WERI-Rb-1 (cell line): ENCODE results near the gene COL20A1.

Experiments used
- DNase-seq: peaks from one replicate; pipeline ENCODE4 v3.0.0-alpha.2; 2020
- H3K27ac ChIP-seq: fragments of 250-450 bp; sonication (Bioruptor Pico); 2 replicates; pipeline ENCODE4 v1.5.1; 2020; ENCODE audit warnings: mild to moderate bottlenecking, moderate library complexity
- H3K27me3 ChIP-seq: fragments of 250-450 bp; sonication (Bioruptor Pico); 2 replicates; pipeline ENCODE4 v1.5.1; 2021; ENCODE audit warnings: mild to moderate bottlenecking, low read depth, moderate library complexity; ENCODE audit not compliant: insufficient read depth, severe bottlenecking
- H3K36me3 ChIP-seq: fragments of 250-450 bp; sonication (Bioruptor Pico); 2 replicates; pipeline ENCODE4 v1.5.1; 2020; ENCODE audit warnings: mild to moderate bottlenecking, moderate library complexity
- H3K4me3 ChIP-seq: 2 replicates; pipeline ENCODE4 v1.5.1; 2011; ENCODE audit warnings: low read depth, mild to moderate bottlenecking, control low read depth, low read length
- H3K9me3 ChIP-seq: fragments of 250-450 bp; sonication (Bioruptor Pico); 2 replicates; pipeline ENCODE4 v1.5.1; 2021; ENCODE audit warnings: mild to moderate bottlenecking, moderate library complexity; ENCODE audit not compliant: severe bottlenecking
- CTCF ChIP-seq: IDR thresholded peaks from 2 replicates; pipeline ENCODE4 v1.5.1; 2011; ENCODE audit warnings: low read depth, mild to moderate bottlenecking, control low read depth, inconsistent platforms, low read length

COL20A1 gene

GRCh38 chr20:63261795-63262528 lies 31.0 kb upstream of the COL20A1 start:
- H3K27ac ChIP-seq = no peak overlapping the region

GRCh38 chr20:63262836-63263235 lies 30.1 kb upstream of the COL20A1 start:
- DNase-seq = no peak
- TF ChIP-seq CTCF = no peak
- no peaks in the 10 kb centered on the region for H3K9me3 ChIP-seq
- no peaks in the 10 kb centered on the region for H3K27me3 ChIP-seq
- no peak overlapping the region for H3K4me3 ChIP-seq
- H3K27ac ChIP-seq = no peak overlapping the region
- no peaks in the 10 kb centered on the region for H3K36me3 ChIP-seq

More at GRCh38 chr20:63261795-63262528, 31.0 kb upstream of the COL20A1 start:
- TF ChIP-seq CTCF = no peak
- Histone ChIP-seq H3K4me3 (no peak overlapping the region), H3K9me3 (no peaks in the 10 kb centered on the region), H3K36me3 (no peaks in the 10 kb centered on the region), H3K27me3 (no peaks in the 10 kb centered on the region)
- no peak for DNase-seq

GRCh38 chr20:63264000-63264399 lies 29.0 kb upstream of the COL20A1 start:
- Histone ChIP-seq H3K27me3 (no peaks in the 10 kb centered on the region), H3K27ac (no peak overlapping the region), H3K36me3 (no peaks in the 10 kb centered on the region), H3K4me3 (no peak overlapping the region), H3K9me3 (no peaks in the 10 kb centered on the region)
- no peak for DNase-seq
- TF ChIP-seq CTCF = no peak

GRCh38 chr20:63264519-63264918 lies 28.5 kb upstream of the COL20A1 start:
- Histone ChIP-seq H3K9me3 (no peaks in the 10 kb centered on the region), H3K27me3 (no peaks in the 10 kb centered on the region), H3K4me3 (no peak overlapping the region), H3K27ac (no peak overlapping the region), H3K36me3 (no peaks in the 10 kb centered on the region)
- TF ChIP-seq CTCF = no peak
- no peak for DNase-seq

- no peak for DNase-seq
- Histone ChIP-seq H3K27ac (no peak overlapping the region), H3K36me3 (no peaks in the 10 kb centered on the region), H3K4me3 (no peak overlapping the region), H3K27me3 (no peaks in the 10 kb centered on the region), H3K9me3 (no peaks in the 10 kb centered on the region)
- no peak for TF ChIP-seq CTCF
Measured at GRCh38 chr20:63265891-63266515, 27.0 kb upstream of the COL20A1 start.
